NCI-H526 treated with DMSO at 0.1 percent for 48 hours (cell line): ENCODE data around the gene KIAA1958.

Experiments
- DNase-seq: peaks from one replicate; lab custom pipeline; 2025; lab: John Stamatoyannopoulos, UW

KIAA1958 gene

DNA sequence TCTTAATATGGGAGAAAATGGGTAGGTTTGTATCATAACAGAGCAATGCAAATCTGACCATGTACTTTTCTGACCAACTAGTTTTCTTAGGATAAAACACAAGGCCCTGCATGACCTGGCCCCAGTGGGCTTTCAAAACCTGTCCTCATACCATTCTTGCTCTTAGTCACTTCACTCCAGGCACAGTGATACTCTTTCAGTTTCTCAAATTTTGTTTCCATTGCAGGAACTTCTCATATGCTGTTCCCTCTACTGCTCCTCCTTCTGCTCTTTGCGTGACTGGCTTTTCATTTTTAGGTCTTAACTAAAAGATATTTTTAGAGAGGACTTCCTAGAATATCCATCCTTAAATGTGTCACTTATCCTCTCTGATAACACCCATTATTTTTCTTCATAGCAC is 118.9 kb downstream of the KIAA1958 start:
- DNase-seq, result no peak

DNA sequence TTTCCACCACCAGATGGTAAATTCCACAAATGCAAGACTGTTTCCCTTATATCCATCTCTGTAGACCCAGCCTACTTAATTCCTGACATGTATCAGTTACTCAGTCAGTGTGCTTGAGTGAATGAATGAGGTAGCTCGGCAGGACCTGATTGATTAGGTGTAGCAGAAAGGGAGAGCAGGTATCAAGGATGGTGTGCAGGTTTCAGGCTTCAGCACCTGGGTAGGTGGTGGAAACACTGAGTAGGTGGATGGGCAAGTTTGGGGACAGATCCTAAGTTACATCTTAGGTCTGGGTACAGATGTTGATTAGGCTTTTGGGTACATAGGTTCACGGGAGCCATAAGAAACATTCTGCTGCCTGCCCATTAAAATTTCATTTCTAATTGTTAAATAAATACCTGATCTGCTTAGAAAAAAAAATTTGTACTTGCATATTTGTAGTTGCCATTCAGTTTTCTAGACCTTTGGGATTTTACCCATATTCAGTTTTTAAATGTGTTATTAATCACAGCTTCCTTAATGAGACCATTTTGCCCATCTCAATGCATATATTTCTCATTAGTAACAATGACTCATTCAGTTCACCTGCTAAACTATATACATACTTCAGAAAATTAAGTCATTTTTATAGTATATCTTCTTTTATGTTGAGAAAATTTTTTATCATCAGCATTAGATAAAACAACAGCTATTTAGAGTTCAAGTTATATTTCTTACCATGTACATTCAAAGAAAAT is 119.5 kb downstream of the KIAA1958 start:
- no peak for DNase-seq

DNA sequence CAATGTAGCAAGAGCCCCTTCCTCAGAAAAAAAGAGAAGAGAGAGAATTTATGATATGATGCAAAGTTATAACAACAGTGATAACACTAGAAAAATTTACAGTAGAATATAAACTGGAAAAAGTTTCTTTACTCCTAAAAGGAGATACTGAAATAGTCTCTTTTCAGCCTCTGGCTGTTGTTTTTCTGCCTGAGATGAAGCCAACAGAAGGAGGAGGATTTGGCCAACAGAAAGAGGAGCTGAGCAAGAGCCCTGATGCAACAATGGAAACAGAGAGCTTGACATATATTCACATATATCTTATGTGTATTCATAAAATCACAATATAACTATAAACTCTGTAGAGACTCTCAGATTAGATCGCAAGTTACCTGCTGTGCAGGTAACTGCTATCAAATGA is 122.2 kb downstream of the KIAA1958 start:
- DNase-seq, result no peak

GRCh38 chr9:112615584-112616266 is 129.1 kb downstream of the KIAA1958 start:
- no peak for DNase-seq

DNA sequence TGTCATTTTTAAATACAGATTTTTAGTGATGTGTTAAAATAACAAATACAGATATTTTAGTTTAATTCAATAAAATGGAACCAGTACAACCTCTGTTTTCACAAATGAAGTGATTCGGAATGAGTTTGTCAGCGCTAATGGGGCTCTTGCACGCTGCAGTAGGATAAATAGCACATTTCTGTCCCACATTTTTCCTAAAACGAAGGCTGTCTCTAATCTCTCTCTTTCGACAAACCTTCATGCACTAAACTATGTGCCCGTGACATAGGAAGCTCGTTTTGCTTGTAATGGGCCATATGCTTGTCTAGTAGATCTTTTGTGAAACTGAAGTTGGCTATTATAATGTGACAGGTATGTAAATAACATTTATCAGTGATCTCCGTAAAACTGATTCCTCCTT is 130.7 kb downstream of the KIAA1958 start:
- no peak for DNase-seq

GRCh38 chr9:112618385-112619009 is 131.9 kb downstream of the KIAA1958 start:
- no peak for DNase-seq

DNA sequence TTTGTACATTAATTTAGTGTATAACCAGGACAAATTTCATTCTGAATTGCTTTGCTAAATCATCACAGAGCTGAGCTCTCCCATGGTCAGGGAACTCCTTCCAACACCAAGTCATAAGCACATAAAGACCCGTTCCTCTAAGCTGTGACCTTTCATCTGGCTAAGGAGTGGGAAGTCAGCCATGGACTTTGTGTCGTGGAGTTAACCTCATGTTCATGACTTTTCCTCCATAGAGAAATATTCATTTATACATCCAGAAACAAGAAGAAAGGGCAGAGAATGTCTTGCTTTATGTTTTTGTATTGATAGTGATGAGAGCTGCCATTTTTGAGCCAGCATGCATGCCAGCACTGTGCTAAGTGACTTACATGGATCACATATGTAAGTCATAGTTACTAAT is 133.8 kb downstream of the KIAA1958 start:
- DNase-seq, result no peak

DNA sequence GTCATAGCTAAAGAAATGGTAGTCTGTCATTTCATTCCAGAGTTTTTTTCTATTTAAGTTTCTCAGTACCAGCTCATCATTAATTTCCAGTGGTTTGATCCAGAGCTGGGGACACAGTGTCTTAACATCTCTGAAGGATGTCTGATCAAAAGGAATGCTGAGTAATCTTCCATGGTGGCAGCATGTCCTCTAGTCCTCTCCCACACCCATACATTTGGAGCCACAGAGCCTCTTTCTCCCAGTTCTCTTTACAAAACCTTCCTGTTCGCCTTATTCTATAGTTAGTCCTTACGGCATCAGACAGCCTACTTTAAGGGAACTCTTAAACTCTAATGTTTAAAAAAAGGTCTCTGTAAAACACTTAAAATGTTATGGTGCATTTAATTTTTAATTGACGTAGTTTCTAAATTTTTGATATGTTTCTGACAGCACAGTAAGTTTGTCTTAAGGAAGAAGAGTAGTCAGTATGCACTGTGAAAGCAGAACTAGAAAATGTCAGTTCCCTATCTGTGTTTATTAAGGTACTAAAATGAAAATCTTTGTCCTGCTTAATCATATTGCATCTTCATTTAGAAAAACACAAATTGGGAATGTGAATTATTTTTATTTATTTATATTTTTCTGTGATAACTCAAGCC is 134.5 kb downstream of the KIAA1958 start:
- DNase-seq, result no peak

DNA sequence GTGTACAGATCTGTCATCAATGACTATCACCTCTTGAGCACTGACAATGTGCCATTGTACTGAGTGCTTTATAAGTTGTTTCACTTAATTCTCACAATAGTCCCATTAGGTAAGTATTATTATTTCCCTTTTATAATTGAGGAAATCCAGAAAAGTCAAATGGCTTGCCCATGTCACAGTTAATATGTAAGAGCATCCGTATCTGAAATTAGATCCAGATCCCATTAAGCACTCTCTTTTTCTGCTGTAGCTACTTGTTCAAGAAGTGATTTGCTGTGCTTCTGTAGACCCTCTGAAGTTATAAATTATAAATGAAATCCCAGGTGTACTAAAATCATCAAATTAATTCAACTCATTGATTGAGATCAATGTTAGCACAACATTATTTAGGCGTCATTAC is 136.6 kb downstream of the KIAA1958 start:
- no peak for DNase-seq

- DNase-seq, result no peak
These were observed 138.4 kb downstream of the KIAA1958 start for GRCh38 chr9:112624711-112625707.

DNA sequence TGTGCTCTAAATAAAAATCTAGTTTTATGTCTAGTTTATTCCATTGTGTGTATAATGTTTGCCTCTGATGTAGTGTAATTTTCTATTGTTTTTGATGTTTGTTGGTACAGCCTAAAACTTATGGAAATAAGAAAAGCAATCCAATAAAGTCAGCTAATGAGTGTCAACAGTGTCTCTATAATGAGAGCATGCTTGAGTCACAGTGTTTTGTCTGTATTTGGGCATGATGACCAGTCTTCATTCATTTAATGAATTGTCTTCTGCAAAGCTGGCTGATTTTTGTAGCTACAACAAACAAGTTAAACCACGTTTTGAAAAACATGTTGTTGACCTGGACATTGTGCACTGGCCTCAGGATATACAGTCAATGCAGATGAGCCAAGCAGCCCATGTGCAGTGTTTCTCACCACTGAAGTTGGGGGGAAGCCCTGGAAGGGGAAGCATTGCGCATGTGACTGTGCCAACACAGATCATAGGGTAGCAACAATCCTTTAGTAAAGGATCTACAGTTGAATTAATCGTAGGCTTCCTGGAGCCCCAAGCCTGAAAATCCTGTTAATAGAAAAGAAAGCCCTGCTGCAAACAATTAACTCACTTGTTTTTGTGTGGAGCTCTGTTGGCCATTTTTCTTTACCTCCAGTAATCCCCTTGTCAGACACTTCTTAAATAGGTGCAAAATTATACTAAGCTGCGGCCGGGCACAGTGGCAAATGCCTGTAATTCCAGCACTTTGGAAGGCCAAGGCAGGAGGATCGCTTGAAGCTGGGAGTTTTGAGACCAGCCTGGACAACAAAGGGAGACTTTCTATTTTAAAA is 143.3 kb downstream of the KIAA1958 start:
- DNase-seq, result no peak

DNA sequence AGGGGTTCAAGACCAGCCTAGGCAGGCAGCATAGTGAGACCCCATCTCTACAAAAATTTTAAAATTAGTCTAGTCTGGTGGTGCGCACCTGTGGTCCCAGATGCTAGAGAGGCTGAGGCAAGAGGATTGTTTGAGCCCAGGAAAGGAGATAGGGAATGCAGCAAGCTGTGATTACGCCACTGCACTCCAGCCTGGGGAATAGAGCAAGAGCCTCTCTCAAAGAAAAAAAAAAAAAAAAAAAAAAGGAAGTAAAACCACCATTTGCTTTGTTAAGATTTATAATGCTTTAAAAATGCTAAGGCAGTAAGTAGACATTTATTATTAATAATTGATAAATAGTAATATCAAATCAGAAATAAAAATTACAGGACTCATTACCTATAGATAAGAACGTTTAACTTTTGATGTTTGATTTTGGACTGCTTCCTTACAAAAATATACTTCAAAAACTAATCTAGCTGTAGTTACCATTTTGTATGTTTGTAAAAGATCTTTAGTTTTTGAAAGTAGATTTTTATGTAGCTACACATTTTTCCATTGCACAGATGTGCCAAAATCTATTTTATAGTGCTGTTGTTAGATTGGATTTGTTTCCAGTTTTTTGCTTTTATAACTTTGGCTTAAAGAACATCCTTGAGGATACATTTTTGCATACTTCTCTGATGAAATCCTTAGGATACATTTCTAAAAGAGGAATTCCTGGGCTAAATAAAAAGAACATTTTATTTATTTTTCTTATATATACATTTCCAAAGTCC is 144.9 kb downstream of the KIAA1958 start:
- no peak for DNase-seq

DNA sequence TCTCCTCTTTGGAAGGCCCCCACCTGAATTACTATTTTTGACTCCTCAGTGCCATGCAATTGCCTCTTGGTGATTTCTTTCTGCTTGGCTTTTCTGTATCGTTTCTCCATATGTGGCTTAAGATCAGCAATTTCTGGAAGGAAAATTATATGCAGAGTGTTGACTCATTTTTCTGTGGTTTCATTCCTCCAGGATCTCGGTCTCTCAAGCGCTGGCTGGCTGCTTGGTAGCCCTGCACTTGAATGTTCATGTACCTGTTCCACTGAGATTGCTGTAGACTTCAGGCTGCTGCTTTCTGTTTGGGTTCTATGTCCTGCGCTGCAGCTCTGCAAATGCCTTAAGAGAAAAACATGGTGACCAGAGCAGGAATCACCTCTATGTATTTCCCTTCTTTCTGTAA is 153.7 kb downstream of the KIAA1958 start:
- no peak for DNase-seq

GRCh38 chr9:112642126-112642525 is 155.5 kb downstream of the KIAA1958 start:
- no peak for DNase-seq

DNA sequence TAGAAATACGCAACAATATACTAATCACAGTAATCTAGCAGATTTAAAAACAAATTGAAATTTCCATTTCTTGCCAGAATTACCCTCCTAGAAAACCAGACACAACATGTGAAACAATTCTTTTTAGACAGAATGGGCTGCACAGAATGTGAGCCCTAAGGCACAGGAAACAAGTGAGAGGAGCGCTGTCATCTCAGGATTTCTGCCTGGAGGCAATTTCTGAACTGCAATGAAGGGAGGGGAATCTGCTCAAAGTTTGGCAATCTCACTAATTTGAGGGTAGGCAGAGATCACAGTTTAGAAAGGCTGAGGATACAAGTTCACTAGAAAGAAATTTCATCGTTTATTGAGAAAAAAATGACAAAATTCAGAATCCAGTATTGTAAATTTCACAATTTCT is 161.0 kb downstream of the KIAA1958 start:
- DNase-seq, result no peak

- no peak for DNase-seq
These were observed 162.0 kb downstream of the KIAA1958 start for GRCh38 chr9:112648624-112649023.

DNA sequence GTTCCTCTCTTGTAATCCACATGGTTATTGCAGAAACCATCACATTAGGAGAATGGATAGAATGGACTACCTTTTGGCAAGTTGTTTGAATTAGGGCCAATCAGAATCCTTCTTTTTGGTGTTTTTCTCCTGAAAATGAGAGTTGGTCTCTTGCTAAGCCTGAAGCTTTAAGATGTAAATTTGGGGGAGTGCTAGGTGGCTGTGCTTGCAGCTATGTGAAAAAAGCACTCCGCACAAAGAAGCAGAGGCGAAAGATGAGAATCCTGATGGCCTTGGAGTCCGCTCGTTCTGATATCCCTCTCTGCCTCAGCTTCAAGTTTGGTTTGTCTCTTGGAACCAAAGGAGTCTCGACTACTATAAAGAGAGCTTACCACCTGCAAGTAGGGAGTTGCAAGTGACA is 167.7 kb downstream of the KIAA1958 start:
- no peak for DNase-seq

GRCh38 chr9:112655668-112656067 is 169.0 kb downstream of the KIAA1958 start:
- no peak for DNase-seq

- no peak for DNase-seq
These were observed 173.3 kb downstream of the KIAA1958 start for GRCh38 chr9:112659906-112660305.

- no peak for DNase-seq
These were observed 177.1 kb downstream of the KIAA1958 start for GRCh38 chr9:112663681-112664080.
